ENCODE results near the gene MYO1D. TPM values are rescaled to one million over a fixed set of nuclear protein-coding genes. Genes with fewer than 3 reads are reported as not detected.

MYO1D gene
- total RNA-seq, 1 experiment from 2014 or later, result 35.7 TPM

- intact Hi-C loops (cut with micrococcal nuclease), result no loop called here
- BruUV-seq (replicated peaks), result no TSS peak
- Histone ChIP-seq H3K27ac (ENCODE audit: low read depth, low read length) (no peak overlapping the region), H3K27me3 (ENCODE audit: insufficient read depth, low read length) (no peaks in the 10 kb centered on the region), H3K9me3 (ENCODE audit: control insufficient read depth in 1 of 2, insufficient read depth in 1 of 2, low read depth in 1 of 2, low read length in 2 of 2) (no peaks in the 10 kb centered on the region), H4K20me1 (ENCODE audit: insufficient read depth) (no peaks in the 10 kb centered on the region), H3K9ac (ENCODE audit: low read length) (no peak overlapping the region), H3K4me1 (ENCODE audit: control insufficient read depth in 1 of 2, insufficient read depth in 2 of 2, low read length in 2 of 2) (0 out of 4 replicates have a peak, but pooled peaks cover 0 to 3% of the 10 kb centered on the region in 2 experiments), H3K79me2 (ENCODE audit: insufficient read depth, low read length) (no peaks in the 10 kb centered on the region), H3K9me2 (ENCODE audit: insufficient read depth) (no peaks in the 10 kb centered on the region), H2AFZ (ENCODE audit: low read depth, low read length, poor library complexity, severe bottlenecking) (no peak overlapping the region), H3K4me3 (replicated peaks in 1 of 2; ENCODE audit: low read depth in 1 of 2, low read length in 2 of 2) (no peak overlapping the region), H3K4me2 (ENCODE audit: low read length) (no peak overlapping the region), H3K36me3 (ENCODE audit: control insufficient read depth in 1 of 2, insufficient read depth in 2 of 2, low read length in 2 of 2) (no peaks in the 10 kb centered on the region)
- TF ChIP-seq ELF1 (IDR thresholded peaks at IDR 0.05; ENCODE audit: borderline replicate concordance, low read depth) (no peak), EZH2 (IDR thresholded peaks at IDR 0.05) (no peak), SIN3A (IDR thresholded peaks at IDR 0.05; ENCODE audit: low read depth) (no peak), CTCF (IDR thresholded peaks at IDR 0.05 in 2 of 3, conservative IDR thresholded peaks at IDR 0.05 in 1 of 3; ENCODE audit: borderline replicate concordance in 1 of 3, insufficient read depth in 1 of 3, low read depth in 2 of 3, low read length in 2 of 3) (no peak), POLR2A (IDR thresholded peaks at IDR 0.05; ENCODE audit: borderline replicate concordance, extremely low read depth, insufficient read depth, insufficient read length) (no peak), TCF7L2 (IDR thresholded peaks at IDR 0.05; ENCODE audit: borderline replicate concordance, extremely low read depth, insufficient read depth, insufficient read length) (no peak), RAD21 (IDR thresholded peaks at IDR 0.05; ENCODE audit: low read depth) (no peak), EZH2phosphoT487 (IDR thresholded peaks at IDR 0.05; ENCODE audit: borderline replicate concordance) (no peak), YY1 (IDR thresholded peaks at IDR 0.05; ENCODE audit: extremely low read depth, insufficient replicate concordance, low read depth, low read length) (no peak), EGR1 (IDR thresholded peaks at IDR 0.05; ENCODE audit: low read depth) (no peak), SRF (IDR thresholded peaks at IDR 0.05; ENCODE audit: low read depth) (no peak), CBX3 (IDR thresholded peaks at IDR 0.05; ENCODE audit: low read depth) (no peak)
- TF ChIP-seq, protein P1, sequence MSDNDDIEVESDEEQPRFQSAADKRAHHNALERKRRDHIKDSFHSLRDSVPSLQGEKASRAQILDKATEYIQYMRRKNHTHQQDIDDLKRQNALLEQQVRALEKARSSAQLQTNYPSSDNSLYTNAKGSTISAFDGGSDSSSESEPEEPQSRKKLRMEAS (IDR thresholded peaks at IDR 0.05), result no peak
- ChIA-PET CTCF (interaction anchor here (0.6 kb wide), 1 partner anchor 214 kb away, joined by 3 read pairs; no protein-coding TSS in a partner anchor), RAD21 (ENCODE audit: low non-redundant PET in 1 of 2, low total read pairs in 2 of 2, uncharacterized antibody in 2 of 2, unreplicated experiment in 2 of 2) (no interaction called here), POLR2A (no interaction called here)
- ATAC-seq (no peak), DNase-seq (ENCODE audit: low read depth, low spot score) (no peak)
Measured at GRCh38 chr17:32533296-32533695, 343.6 kb downstream of the MYO1D start.

Data from HCT116 (cell line).